Umbilical cord (tissue), 2 donors: Measurements from ENCODE around the gene MRPS11. TPM values are rescaled to one million over a fixed set of nuclear protein-coding genes. Genes with fewer than 3 reads are reported as not detected.
"Not testable (repeated sequence)": the region's sequence is repeated elsewhere in the genome, so short reads cannot be mapped to it uniquely, and the experiment has no call there.

Experiments used
- DNase-seq: peaks from one replicate; pipeline ENCODE4 v3.0.0-alpha.2; 2015; ENCODE audit warnings: low spot score
- total RNA-seq: library from RNA; depleted of rRNA; stranded (reverse); fragments of >200 nt; gene quantifications from one replicate; pipeline ENCODE4 v1.2.3, GENCODE V29; 2014; ENCODE audit warnings: low replicate concordance; ENCODE audit not compliant: insufficient read depth

Gene MRPS11
- total RNA-seq, 1 donor from 2014 or later, result 19.5 TPM

DNA sequence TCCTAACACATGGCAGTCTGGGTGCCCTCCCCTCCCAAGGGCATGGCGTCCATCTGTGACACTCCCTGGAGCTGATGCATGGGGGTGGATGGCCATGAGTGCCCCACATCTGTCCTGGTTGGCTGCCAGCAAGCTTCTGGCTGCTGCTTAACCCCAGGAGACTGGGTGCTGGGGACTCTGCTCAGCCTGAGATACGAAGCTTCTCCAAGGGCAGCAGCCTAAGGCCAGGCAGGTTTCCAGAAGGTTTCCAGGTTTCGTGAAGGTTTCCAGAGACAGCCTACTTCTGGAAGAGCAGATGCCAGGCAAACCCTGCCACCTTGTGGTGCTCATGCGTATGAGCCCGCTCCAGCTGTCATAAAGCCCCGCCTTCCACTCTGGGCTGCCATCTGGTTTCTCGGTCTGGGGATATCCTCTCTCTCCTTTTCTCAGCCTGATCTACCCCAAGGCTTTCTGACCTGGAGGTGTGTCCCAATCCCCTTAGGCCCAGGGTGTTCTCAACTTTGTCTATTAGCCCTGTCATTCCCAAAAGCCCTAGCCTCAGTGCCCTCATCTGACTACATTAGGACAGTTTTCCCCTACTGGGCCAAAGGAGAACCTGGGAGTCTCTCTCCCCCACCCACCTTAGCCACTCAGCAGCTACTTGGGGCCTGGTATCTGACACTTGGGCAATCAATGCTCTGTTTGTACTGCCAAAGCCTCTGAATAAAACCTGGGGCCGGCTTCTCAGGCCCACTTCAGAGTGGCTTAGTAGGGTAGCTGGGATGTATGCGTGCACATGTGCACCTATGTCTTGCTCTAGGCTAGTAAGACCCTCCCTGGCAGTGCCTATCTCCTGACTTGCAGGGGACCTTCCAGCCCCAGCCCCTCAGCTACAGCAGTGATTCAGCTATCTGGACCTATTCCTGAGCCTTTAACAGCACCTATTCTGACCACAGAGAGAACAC, 12.4 kb upstream of the MRPS11 start:
- peak; percentile 87 for DNase-seq

- DNase-seq, result no peak
These were observed 10.8 kb upstream of the MRPS11 start for GRCh38 chr15:88456733-88457132.

- no peak for DNase-seq
These were observed 3.5 kb upstream of the MRPS11 start for GRCh38 chr15:88463870-88464532.

DNA sequence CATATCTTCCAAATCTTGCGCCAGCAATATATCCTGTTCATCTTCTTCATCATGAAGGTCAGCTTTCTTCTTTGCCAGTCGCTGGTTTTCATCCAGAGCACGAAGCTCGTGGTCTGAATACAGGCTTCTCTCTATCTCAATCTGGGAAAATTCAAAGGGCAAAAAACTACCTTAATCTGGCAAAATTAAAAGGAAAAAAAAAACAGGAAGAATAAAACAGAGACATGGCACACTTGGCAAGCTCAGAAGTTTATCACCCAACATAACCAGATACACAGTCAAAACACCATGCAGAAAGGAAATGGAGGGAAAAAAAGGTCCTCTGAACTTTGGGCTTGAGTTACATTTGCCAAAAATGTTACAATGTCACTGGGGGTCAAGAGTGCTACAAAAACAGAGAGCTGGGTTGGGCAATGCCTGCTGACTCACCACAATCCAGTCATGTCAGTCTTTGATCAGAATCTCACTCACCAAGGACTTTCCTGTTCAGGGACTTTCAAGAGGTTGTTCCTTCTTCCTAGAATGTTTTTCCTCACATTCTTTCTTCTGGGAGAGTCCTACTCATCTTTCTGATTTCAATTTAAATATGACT, 1.8 kb upstream of the MRPS11 start:
- no peak for DNase-seq

DNA sequence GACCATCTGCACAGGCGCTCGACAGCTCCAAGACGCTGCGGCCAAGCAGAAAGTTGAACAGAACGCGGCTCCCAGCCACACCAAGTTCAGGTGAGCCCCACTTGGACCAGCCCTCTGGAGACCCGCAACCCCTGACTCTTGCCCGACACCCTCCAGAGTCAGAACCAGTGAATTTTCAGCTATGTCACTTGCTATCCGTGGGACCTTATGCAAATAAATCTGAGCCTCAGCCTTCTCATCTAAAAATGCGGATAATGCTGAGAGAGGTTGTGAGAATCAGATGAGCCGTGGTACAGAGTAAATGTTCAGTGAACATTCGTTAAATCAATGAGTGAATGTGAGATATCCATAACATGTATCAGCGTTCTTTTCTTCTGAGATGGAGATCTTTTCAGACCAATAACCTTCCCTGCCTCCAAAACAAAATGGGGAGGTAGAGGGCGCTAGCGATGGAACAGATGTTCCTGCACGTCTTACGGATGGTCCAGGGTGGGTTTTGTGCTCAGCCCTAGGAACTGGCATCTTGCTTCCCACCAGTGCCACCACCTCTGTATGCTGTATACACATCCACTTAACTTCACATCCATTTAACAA, 524 bp downstream of the MRPS11 start:
- DNase-seq, result no peak

- DNase-seq, result not testable (repeated sequence)
These were observed 1.2 kb downstream of the MRPS11 start for GRCh38 chr15:88468721-88469120.

DNA sequence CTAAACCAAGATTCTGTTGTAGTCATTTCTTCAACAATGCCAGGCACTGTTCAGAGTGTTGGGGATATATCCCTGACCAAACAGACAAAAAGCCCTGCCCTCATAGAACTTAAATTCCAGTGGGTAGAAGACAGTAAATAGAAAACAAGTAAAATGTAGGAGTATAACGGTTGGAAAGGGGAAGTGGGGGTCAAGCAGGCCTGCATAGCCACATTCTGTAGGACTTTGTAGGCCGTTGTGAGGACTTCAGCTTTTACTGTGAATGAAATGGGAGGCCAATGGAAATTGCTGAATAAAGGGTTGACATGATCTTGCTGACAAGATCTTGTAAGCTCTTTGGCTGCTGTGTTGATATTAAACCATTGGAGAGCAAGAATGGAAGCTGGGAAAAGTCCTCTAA, 1.8 kb downstream of the MRPS11 start:
- DNase-seq, result no peak

- DNase-seq, result no peak
These were observed 3.3 kb downstream of the MRPS11 start for GRCh38 chr15:88470625-88471372.

GRCh38 chr15:88472225-88472624, 4.7 kb downstream of the MRPS11 start:
- DNase-seq, result no peak

- DNase-seq, result not testable (repeated sequence)
These were observed 6.3 kb downstream of the MRPS11 start for GRCh38 chr15:88473661-88474293.

DNA sequence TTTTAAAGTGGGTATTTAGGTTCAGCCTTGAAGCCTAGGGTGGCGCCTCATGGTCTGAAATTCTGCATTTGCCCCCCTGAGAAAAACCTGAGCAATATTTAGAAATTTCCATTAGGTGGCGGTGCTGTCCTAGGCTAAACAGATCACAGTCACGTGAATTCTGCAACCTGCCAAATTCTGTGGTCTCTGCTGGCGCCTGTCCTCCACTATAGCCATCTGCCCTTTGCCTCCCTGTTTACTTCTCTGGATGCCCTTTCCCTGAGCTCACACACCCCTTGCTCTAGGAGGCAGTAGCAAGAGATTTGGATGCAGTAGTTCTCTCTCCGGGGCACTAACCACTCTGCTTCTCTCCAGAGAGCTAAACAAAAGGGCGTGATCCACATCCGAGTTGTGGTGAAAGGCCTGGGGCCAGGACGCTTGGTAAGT, 9.1 kb downstream of the MRPS11 start:
- peak; percentile 64 for DNase-seq

DNA sequence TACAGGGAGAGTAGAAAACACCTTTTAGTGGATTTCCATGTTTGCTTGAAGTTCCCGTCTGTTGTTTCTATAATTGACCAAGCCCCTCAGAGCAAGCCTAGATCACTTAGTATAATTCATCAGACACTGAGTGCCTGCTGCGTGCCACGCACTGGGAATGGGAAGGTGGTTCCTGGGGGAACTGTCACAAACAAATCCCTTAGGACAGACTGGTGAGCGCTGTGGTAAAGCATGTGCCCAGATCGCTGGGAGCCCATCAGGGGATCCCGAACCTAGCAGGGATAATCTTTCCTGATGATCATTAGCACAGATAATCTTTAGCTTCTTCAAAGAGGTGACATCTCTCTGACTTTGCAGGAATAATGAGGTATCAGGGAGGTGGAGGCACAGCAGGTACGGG, 9.6 kb downstream of the MRPS11 start:
- no peak for DNase-seq

DNA sequence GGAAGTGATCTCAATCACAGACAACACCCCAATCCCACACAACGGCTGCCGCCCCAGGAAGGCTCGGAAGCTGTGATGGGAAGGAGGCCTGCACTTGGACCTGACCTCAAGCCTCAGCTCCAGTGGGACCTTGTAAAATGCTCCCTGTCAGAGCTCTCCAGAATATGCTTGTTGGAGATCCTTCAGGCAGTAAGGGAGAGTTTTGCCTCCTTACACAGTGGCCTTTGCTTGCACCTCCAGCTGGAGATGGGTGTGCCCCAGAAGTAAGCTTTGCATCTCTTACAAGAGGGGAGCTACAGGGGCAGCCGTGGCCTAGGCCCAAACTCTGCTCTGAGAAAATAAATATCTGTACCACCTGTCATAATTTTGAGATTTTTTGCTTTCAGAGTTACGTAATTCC, 10.4 kb downstream of the MRPS11 start:
- DNase-seq, result no peak

GRCh38 chr15:88479169-88479568, 11.7 kb downstream of the MRPS11 start:
- DNase-seq, result peak; percentile 23

DNA sequence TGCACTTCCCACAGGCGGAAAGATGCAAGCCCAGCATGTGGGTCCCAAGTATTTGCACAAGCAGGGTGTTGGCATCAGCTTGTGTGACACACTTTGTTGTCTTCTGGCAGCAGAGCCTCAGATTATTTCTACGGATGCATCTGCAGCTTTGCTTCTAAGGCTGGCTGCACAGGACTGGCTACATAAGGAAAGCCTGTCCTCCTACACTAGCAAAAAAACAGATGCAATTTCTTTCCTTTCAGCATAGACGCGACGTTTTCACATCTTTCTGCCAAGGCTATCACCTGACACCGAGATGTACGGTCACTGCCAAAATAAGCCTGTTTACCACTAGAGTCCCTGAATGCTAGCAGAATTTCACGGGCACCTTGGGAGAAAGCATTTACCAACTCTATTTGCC, 13.5 kb downstream of the MRPS11 start:
- DNase-seq, result no peak

- DNase-seq, result no peak
These were observed 14.8 kb downstream of the MRPS11 start for GRCh38 chr15:88482263-88482662.

DNA sequence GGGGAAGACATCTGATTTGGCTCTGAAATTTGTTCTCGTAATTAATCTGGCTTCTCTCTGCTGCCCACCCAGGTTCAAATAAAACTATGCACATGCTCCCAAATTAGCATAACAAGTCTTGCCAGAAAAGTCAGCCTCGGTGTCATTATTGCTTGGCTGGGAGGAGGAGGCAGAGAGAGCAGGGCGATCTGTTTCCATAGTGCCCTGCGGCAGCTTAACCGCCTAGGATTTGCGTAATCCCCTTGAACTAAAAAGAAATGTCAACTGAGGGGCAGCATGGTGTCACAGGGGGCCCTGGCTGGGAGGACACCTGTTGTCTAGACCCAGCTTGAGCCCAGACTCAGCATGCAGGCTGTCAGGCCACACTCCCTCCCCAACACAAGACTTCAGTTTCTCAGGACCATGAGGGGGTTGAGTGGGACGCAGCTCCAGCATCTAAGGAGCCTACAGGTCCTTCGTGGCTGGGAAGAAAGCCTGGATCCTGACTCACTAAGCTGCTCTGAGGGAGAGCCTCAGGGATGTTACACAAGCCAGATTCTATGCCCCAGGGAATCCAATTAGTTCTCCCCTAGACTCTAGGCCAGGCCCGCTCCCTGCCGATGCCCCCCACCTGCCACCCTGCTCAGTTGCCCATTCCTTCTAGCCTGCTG, 17.3 kb downstream of the MRPS11 start:
- DNase-seq, result peak; percentile 76

DNA sequence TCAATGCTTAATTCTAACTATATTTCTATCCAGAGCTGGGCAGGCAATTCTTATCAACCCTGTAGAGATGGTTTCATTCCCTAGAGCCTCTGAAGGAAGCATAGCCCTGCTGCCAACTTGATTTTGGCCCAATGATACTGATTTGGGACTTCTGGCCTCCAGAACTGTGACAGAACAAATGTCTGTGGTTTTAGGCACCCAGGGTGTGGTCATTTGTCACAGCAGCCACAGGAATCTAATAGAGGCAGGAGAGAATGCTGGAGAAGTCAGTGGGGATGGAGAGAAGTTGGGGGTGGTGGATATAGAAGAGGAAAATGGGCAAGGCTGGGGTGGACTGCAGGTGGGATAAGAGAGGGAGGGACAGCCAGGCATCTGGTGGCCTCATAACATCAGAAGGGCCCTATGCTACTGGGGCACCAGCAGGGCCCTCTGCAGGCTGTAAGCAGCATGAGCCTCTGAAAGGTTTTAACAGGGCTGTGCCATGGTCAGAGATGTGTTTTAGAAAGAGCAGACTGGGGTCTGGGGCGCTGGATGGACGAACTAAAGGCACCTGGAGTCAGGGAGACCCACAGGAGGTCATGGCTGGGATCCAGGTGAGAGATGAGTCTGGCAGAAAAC, 19.8 kb downstream of the MRPS11 start:
- no peak for DNase-seq

- DNase-seq, result no peak
These were observed 20.5 kb downstream of the MRPS11 start for GRCh38 chr15:88487796-88488523.
